Transverse colon (tissue), 4 donors: Measurements from ENCODE around the gene MYH15.

Source experiments
- EP300 ChIP-seq: sonication (generic); formaldehyde crosslinking; IDR thresholded peaks from one replicate; pipeline ENCODE4 v1.6.1; 2017; ENCODE audit warnings: antibody characterized with exemption, low read depth
- POLR2A ChIP-seq: fragments of 450-650 bp; IDR thresholded peaks from one replicate; pipeline ENCODE4 v1.6.1; 2016; ENCODE audit warnings: antibody characterized with exemption, mild to moderate bottlenecking, moderate library complexity
- POLR2AphosphoS5 ChIP-seq, 3 donors: sonication (generic); formaldehyde crosslinking; IDR thresholded peaks; one replicate each; pipeline ENCODE4 v1.6.1; 2016; ENCODE audit warnings: antibody characterized with exemption in 3 of 3
- TF ChIP-seq, protein P1 (sequence below), 5 experiments: fragments of 200-600 bp in 3 of 5; fragments of 450-650 bp in 2 of 5; sonication (generic) in 3 of 5; IDR thresholded peaks; 1 replicate in 2 of 5; 2 replicates in 3 of 5; pipeline ENCODE4 v1.5.1; 2016 to 2017; ENCODE audit warnings: antibody characterized with exemption in 5 of 5, inconsistent platforms in 3 of 5, mild to moderate bottlenecking in 2 of 5, moderate library complexity in 1 of 5

DNA sequence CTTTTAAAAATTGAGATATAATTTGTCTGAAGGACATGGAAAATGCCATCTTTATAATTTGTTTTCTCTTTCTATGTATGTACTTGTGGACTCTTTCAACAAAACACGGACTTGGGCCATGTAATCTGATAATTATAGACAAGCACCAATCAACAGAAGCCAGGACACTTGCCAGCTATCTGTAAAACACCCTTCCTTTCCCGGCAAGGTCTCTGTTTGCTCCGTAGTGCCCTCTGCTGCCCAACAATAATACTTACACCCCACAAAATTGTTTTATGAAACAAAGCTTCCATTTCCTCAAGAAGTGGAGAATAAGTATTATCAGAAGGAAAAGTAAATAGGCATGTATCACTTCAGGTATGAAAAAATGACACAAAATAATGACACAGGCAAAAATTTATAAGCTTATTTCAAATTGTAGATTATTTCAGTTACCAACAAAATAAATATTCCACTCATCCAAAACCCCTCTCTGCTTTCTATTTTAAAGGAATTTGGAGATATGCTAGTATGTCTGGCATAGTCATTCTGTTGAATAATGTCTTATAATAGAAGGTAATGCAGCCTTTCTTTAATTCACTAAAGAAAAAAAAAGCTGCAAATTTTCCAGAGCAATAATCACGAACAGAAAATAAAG is 32.8 kb downstream of the MYH15 start:
- TF ChIP-seq, protein P1, sequence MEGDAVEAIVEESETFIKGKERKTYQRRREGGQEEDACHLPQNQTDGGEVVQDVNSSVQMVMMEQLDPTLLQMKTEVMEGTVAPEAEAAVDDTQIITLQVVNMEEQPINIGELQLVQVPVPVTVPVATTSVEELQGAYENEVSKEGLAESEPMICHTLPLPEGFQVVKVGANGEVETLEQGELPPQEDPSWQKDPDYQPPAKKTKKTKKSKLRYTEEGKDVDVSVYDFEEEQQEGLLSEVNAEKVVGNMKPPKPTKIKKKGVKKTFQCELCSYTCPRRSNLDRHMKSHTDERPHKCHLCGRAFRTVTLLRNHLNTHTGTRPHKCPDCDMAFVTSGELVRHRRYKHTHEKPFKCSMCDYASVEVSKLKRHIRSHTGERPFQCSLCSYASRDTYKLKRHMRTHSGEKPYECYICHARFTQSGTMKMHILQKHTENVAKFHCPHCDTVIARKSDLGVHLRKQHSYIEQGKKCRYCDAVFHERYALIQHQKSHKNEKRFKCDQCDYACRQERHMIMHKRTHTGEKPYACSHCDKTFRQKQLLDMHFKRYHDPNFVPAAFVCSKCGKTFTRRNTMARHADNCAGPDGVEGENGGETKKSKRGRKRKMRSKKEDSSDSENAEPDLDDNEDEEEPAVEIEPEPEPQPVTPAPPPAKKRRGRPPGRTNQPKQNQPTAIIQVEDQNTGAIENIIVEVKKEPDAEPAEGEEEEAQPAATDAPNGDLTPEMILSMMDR (IDR thresholded peaks at IDR 0.05), result peak; percentile 61 to 87 (median 70)
- no peak for TF ChIP-seq POLR2A
- no peak for TF ChIP-seq POLR2AphosphoS5 (IDR thresholded peaks at IDR 0.05)
- TF ChIP-seq EP300, result no peak
